NCI-H1930 (cell line): ENCODE results near the gene ST3GAL3.
"Not testable (repeated sequence)": the region's sequence is repeated elsewhere in the genome, so short reads cannot be mapped to it uniquely, and the experiment has no call there.

Experiments used
- DNase-seq, 2 experiments: peaks; one replicate each; lab custom pipeline; 2025; lab: John Stamatoyannopoulos, UW

ST3GAL3 gene

DNA sequence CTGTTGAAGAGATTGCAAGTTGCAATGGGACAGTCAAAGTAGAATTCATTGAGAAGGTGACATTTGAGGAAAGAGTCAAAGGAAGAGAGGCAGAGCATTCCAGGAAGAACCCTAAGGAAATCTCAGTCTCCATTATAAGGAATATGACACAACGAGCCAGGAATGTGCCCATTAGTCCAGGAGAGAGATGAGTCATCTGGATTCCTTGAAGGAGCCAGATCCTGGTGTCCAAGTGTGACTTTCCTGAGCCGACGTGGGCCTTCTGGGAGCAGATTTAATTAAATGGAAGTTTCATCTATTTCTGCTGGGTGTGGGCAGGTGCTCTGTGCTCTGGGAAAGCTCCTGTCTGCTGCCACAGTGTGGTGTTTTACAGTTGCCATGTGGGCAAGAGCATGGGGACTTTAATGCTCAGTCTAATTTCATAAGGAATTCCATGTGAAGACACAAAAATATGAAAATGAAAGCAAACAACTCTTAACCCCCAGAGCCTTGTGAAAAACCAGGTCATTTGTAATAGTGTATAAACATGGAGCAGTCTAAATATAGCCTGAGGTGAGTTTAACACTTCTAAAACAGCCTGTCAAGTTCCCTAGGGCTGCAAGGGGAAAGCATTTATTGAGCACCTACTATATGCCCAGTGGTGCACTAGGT, 114.8 kb downstream of the ST3GAL3 start:
- no peak for DNase-seq

DNA sequence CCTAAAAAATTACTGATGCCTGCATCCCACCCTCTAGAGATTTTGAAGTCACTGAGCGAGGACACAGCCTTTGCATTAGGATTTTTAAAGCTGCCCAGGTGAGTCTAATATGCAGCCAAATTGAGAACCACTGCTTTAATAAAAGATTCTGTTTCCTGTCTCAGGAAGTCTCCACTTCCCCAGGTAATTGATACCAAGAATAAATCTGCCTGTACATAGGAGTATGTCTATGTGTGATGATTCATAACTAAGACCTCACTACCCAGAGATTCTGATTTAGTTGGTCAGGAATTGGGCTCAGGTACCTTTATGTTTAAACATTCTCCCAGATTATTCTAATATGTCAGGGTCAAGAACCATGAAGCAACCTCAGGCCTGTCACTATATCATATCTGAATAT, 117.5 kb downstream of the ST3GAL3 start:
- no peak for DNase-seq

- DNase-seq = no peak
Measured at GRCh38 chr1:43828574-43828973, 121.2 kb downstream of the ST3GAL3 start.

GRCh38 chr1:43830802-43831201, 123.5 kb downstream of the ST3GAL3 start:
- no peak for DNase-seq

DNA sequence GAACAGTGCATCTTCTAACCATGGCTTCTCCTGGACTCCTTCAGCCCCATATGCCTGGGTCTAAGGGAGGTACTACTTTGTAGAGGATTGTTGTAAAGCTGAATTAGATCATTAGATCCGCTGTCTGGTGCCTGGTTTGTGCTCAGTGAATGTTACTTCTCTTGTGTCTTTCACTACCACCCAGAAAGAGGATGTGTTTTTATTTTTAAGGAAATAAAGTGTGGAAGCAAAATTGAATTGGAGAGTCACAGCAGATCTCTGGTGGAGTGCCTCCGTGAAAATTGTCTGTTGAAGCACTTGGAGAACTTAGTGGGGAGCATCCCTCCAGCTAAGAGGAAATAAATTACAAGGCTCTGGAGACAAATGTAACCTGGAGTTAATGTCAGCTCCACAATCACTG, 124.5 kb downstream of the ST3GAL3 start:
- no peak for DNase-seq

GRCh38 chr1:43832255-43832654, 124.9 kb downstream of the ST3GAL3 start:
- no peak for DNase-seq

- DNase-seq = no peak
Measured at GRCh38 chr1:43832998-43833397, 125.7 kb downstream of the ST3GAL3 start.

DNA sequence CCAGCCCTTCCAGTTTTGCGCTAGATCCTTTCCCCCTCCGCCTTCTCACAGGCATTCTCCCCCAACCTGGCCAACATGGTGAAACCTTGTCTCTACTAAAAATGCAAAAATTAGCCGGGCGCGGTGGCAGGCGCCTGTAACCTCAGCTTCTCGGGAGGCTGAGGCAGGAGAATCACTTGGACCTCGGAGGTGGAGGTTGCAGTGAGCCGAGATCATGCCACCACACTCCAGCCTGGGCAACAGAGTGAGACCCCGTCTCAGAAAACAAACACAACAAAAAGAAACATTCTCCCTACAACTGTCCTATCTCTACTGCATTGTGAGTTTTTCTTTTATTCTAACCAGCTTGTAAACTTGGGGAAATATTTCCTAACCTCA, 126.6 kb downstream of the ST3GAL3 start:
- not testable (repeated sequence) for DNase-seq

- DNase-seq = no peak
Measured at GRCh38 chr1:43834280-43835081, 127.1 kb downstream of the ST3GAL3 start.

DNA sequence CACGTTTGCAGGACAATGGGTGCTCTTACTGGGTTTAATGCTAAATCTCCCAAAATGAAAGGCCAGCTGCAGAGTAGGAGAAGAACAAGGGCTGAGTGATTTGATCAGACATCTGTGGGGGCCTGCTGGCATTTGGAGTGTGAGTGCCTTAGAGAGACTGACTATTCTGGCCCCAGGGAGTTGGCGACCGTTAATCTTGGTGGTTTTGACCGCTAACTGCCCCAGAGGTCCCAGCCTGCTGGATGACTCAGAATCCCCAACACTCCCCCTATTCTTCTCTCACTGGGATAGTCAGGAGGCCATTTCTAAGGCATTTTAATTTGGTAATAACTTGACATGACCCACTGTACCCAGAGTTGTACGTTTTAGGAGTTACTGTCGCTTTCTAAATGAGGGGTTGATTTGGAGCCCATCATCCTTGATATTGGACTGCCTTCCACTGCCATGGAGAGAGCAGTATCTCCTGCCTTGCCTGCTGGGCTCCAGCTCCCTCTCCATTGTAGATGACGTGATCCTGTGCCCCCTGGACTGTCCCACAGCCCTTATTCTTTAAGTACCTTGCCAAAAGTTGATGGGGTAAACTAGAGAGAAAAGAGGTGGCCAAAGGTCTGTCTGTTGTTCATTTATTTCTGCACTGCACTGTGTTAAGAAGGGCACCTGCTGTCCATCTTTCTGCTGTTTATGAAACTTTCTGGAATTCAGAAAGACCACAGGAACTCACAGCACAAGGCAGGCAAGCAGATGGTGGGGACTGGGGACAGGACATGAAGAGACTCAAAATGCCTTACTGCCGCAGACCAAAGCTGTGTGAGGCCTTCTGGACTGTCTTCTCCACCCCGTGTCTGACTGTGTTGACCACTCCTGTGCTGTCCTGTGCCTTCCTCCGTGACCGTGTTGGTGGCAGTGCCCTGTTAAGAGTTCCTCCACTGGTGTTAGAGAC, 128.0 kb downstream of the ST3GAL3 start:
- DNase-seq = no peak

- no peak for DNase-seq
Measured at GRCh38 chr1:43836267-43836951, 129.1 kb downstream of the ST3GAL3 start.

GRCh38 chr1:43839056-43839455, 131.7 kb downstream of the ST3GAL3 start:
- no peak for DNase-seq

GRCh38 chr1:43841321-43842174, 134.2 kb downstream of the ST3GAL3 start:
- no peak for DNase-seq

- no peak for DNase-seq
Measured at GRCh38 chr1:43842175-43842498, 134.8 kb downstream of the ST3GAL3 start.

GRCh38 chr1:43843684-43844083, 136.3 kb downstream of the ST3GAL3 start:
- DNase-seq = no peak

DNA sequence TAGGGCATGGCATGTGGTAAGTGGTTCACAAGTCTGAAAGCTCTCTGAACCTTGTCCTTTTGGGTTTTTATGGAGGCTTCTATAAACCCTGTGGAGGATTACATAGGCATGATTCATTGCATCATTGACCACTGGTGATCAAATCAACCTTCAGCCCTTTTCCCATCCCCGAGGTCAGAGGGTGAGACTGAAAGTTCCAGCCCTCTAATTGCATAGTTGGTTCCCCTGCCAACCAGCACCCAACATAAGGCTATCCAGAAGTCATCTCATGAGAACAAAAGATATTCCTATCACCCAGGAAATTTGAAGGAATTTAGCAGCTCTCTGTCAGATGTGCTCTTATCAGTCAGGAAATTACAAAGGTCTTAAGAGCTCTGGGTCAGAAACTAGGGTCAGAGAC, 136.8 kb downstream of the ST3GAL3 start:
- no peak for DNase-seq

- no peak for DNase-seq
Measured at GRCh38 chr1:43847290-43847689, 140.0 kb downstream of the ST3GAL3 start.

GRCh38 chr1:43847882-43848281, 140.5 kb downstream of the ST3GAL3 start:
- DNase-seq = no peak

DNA sequence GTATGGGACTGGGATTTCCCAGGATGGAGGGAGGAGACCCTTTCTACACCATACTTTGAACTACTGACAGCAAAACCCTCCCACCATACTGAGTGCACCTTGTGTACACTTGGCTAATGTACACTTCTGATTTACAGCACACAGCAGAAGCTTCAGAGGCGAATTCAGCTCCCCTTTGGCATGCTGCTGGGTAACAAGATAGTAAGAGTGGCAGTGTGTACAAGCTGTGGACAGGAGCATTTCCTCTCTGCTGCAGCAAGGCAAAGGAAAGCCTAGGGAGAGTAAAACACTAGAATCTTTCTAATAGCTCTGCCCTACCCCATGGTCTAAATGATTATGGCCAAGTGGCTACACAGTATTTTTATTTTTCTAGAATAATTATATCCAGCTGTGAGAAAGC, 142.3 kb downstream of the ST3GAL3 start:
- DNase-seq = no peak

GRCh38 chr1:43850591-43851233, 143.4 kb downstream of the ST3GAL3 start:
- no peak for DNase-seq
